ENCODE measurements around the gene ITPRIP. TPM values are rescaled to one million over a fixed set of nuclear protein-coding genes. Genes with fewer than 3 reads are reported as not detected.

The ITPRIP gene
- total and polyA plus RNA-seq, 2 of the 8 experiments (the other 6 are each of a cell fraction or from before 2014, with no cell fraction given) = 15.3 to 16.9 TPM

DNA sequence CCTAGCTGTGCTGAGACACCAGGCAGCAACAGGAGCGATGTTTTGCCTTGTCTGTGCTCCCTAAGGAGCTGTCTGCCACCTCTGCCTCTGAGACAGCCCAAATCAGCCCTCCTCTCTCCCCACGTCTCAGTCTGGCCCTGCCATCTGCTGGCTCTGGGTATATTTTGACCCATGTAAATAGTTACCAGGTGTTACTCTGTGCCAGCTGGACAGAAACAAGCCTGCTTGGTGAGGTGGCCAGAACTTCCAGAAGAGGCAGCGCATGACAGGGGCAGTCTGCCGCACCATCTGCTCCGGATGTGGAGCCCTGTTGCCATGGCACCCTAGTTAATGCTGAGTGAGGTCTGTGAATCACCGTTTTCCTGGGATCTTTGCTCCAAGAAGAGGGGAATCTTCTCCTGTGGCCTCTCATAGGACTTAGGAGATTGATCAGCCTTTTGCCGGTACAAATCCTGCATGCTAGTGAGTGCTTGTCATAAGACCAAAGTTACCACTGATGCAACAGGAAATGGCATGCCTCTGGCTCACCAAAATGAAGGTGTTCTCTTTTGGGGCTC is 37.5 kb downstream of the ITPRIP start (continued):
- TF ChIP-seq, protein P1, sequence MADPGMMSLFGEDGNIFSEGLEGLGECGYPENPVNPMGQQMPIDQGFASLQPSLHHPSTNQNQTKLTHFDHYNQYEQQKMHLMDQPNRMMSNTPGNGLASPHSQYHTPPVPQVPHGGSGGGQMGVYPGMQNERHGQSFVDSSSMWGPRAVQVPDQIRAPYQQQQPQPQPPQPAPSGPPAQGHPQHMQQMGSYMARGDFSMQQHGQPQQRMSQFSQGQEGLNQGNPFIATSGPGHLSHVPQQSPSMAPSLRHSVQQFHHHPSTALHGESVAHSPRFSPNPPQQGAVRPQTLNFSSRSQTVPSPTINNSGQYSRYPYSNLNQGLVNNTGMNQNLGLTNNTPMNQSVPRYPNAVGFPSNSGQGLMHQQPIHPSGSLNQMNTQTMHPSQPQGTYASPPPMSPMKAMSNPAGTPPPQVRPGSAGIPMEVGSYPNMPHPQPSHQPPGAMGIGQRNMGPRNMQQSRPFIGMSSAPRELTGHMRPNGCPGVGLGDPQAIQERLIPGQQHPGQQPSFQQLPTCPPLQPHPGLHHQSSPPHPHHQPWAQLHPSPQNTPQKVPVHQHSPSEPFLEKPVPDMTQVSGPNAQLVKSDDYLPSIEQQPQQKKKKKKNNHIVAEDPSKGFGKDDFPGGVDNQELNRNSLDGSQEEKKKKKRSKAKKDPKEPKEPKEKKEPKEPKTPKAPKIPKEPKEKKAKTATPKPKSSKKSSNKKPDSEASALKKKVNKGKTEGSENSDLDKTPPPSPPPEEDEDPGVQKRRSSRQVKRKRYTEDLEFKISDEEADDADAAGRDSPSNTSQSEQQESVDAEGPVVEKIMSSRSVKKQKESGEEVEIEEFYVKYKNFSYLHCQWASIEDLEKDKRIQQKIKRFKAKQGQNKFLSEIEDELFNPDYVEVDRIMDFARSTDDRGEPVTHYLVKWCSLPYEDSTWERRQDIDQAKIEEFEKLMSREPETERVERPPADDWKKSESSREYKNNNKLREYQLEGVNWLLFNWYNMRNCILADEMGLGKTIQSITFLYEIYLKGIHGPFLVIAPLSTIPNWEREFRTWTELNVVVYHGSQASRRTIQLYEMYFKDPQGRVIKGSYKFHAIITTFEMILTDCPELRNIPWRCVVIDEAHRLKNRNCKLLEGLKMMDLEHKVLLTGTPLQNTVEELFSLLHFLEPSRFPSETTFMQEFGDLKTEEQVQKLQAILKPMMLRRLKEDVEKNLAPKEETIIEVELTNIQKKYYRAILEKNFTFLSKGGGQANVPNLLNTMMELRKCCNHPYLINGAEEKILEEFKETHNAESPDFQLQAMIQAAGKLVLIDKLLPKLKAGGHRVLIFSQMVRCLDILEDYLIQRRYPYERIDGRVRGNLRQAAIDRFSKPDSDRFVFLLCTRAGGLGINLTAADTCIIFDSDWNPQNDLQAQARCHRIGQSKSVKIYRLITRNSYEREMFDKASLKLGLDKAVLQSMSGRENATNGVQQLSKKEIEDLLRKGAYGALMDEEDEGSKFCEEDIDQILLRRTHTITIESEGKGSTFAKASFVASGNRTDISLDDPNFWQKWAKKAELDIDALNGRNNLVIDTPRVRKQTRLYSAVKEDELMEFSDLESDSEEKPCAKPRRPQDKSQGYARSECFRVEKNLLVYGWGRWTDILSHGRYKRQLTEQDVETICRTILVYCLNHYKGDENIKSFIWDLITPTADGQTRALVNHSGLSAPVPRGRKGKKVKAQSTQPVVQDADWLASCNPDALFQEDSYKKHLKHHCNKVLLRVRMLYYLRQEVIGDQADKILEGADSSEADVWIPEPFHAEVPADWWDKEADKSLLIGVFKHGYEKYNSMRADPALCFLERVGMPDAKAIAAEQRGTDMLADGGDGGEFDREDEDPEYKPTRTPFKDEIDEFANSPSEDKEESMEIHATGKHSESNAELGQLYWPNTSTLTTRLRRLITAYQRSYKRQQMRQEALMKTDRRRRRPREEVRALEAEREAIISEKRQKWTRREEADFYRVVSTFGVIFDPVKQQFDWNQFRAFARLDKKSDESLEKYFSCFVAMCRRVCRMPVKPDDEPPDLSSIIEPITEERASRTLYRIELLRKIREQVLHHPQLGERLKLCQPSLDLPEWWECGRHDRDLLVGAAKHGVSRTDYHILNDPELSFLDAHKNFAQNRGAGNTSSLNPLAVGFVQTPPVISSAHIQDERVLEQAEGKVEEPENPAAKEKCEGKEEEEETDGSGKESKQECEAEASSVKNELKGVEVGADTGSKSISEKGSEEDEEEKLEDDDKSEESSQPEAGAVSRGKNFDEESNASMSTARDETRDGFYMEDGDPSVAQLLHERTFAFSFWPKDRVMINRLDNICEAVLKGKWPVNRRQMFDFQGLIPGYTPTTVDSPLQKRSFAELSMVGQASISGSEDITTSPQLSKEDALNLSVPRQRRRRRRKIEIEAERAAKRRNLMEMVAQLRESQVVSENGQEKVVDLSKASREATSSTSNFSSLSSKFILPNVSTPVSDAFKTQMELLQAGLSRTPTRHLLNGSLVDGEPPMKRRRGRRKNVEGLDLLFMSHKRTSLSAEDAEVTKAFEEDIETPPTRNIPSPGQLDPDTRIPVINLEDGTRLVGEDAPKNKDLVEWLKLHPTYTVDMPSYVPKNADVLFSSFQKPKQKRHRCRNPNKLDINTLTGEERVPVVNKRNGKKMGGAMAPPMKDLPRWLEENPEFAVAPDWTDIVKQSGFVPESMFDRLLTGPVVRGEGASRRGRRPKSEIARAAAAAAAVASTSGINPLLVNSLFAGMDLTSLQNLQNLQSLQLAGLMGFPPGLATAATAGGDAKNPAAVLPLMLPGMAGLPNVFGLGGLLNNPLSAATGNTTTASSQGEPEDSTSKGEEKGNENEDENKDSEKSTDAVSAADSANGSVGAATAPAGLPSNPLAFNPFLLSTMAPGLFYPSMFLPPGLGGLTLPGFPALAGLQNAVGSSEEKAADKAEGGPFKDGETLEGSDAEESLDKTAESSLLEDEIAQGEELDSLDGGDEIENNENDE (IDR thresholded peaks at IDR 0.05; ENCODE audit: insufficient replicate concordance, low read length) = no peak
- TF ChIP-seq POLR2AphosphoS5 (IDR thresholded peaks at IDR 0.05; ENCODE audit: low read depth, low read length) (no peak), CHD2 (IDR thresholded peaks at IDR 0.05; ENCODE audit: low read length) (no peak), POU5F1 (IDR thresholded peaks at IDR 0.05; ENCODE audit: low read depth, low read length) (no peak), CTBP2 (IDR thresholded peaks at IDR 0.05; ENCODE audit: borderline replicate concordance, insufficient read depth, insufficient read length, low read length) (no peak), CEBPB (IDR thresholded peaks at IDR 0.05; ENCODE audit: low read depth, low read length) (no peak), HDAC2 (IDR thresholded peaks at IDR 0.05; ENCODE audit: borderline replicate concordance in 1 of 2, low read depth in 2 of 2, low read length in 2 of 2) (no peak), SAP30 (IDR thresholded peaks at IDR 0.05; ENCODE audit: insufficient read depth, insufficient replicate concordance, low read length) (no peak), SRF (IDR thresholded peaks at IDR 0.05; ENCODE audit: low read depth, low read length) (no peak), JUND (IDR thresholded peaks at IDR 0.05; ENCODE audit: low read length) (no peak), NANOG (IDR thresholded peaks at IDR 0.05; ENCODE audit: insufficient read depth, low read depth, low read length, poor library complexity, severe bottlenecking) (no peak)

All from H1 (cell line).